Esophagus squamous epithelium (tissue), 5 donors: ENCODE data around the gene ATRNL1. TPM values are rescaled to one million over a fixed set of nuclear protein-coding genes. Genes with fewer than 3 reads are reported as not detected.
A peak's percentile ranks its signal among the peaks of the same experiment; 100 is the strongest.

Experiments used
- DNase-seq: peaks from one replicate; lab custom pipeline; 2025; lab: John Stamatoyannopoulos, UW
- H3K27ac ChIP-seq, 4 donors: fragments of 200-600 bp; sonication (generic); one replicate each; pipeline ENCODE4 v1.5.1; 2016 to 2019; ENCODE audit warnings: mild to moderate bottlenecking in 1 of 4
- H3K27me3 ChIP-seq, 4 donors: fragments of 200-600 bp; sonication (generic); 1 replicate in 3 of 4; 2 replicates in 1 of 4; pipeline versions ENCODE4 v1.5.1 to v1.6.0; 2017 to 2021; ENCODE audit warnings: antibody characterized with exemption in 1 of 4
- H3K36me3 ChIP-seq, 3 donors: fragments of 200-600 bp; sonication (generic); one replicate each; pipeline ENCODE4 v1.5.1; 2016 to 2019
- H3K4me1 ChIP-seq, 3 donors: fragments of 200-600 bp; sonication (generic); one replicate each; pipeline ENCODE4 v1.5.1; 2017 to 2019
- H3K4me3 ChIP-seq, 4 donors: fragments of 200-600 bp; sonication (generic); 1 replicate in 3 of 4; 2 replicates in 1 of 4; pipeline ENCODE4 v1.5.1; 2016 to 2019; ENCODE audit warnings: mild to moderate bottlenecking in 2 of 4, moderate library complexity in 1 of 4
- H3K9me3 ChIP-seq, 3 donors: fragments of 200-600 bp; sonication (generic); one replicate each; pipeline ENCODE4 v1.5.1; 2016 to 2019
- POLR2A ChIP-seq, 4 donors: fragments of 450-650 bp; IDR thresholded peaks; one replicate each; pipeline ENCODE4 v1.6.1; 2017; ENCODE audit warnings: antibody characterized with exemption in 4 of 4, mild to moderate bottlenecking in 4 of 4, moderate library complexity in 3 of 4
- WGBS, 2 donors: methylation state at CpG; one replicate each; pipeline ENCODE4 v1.1.5; 2018; 5-methylcytosine and 5-hydroxymethylcytosine counted together
- intact Hi-C: fragments of 100-400 bp; cut with DNase I; formaldehyde crosslinking; loops from one replicate; pipeline ENCODE4 v1.15.0; 2022
- total RNA-seq, 4 donors: library from RNA; depleted of rRNA; stranded (reverse); fragments of >200 nt; gene quantifications; one replicate each; pipeline ENCODE4 v1.1.0, GENCODE V29; 2016
- TF ChIP-seq, protein P1 (sequence below), 6 experiments: fragments of 450-650 bp in 4 of 6; fragments of 200-600 bp in 2 of 6; sonication (generic) in 2 of 6; IDR thresholded peaks; one replicate each; pipeline ENCODE4 v1.5.1; 2016 to 2019; ENCODE audit warnings: antibody characterized with exemption in 6 of 6, mild to moderate bottlenecking in 4 of 6, moderate library complexity in 4 of 6
- donor health status: DM: yes; HTN: yes; CAD: no.

Gene ATRNL1
- total RNA-seq, 4 donors from 2014 or later, result 0.64 to 15.1 (median 2.6) TPM

- H3K27me3 ChIP-seq, result no peaks in the 10 kb centered on the region
- intact Hi-C loops, result no loop called here
- H3K4me3 ChIP-seq, result no peak overlapping the region
- H3K36me3 ChIP-seq, result no peaks in the 10 kb centered on the region
- H3K9me3 ChIP-seq, result no peaks in the 10 kb centered on the region
- WGBS, 2 donors, result 36 to 38% methylated on average over 3 of the region's 3 CpGs
- DNase-seq, result no peak
- no peak overlapping the region for H3K27ac ChIP-seq
- TF ChIP-seq POLR2A (IDR thresholded peaks at IDR 0.05), result no peak
- TF ChIP-seq, protein P1, sequence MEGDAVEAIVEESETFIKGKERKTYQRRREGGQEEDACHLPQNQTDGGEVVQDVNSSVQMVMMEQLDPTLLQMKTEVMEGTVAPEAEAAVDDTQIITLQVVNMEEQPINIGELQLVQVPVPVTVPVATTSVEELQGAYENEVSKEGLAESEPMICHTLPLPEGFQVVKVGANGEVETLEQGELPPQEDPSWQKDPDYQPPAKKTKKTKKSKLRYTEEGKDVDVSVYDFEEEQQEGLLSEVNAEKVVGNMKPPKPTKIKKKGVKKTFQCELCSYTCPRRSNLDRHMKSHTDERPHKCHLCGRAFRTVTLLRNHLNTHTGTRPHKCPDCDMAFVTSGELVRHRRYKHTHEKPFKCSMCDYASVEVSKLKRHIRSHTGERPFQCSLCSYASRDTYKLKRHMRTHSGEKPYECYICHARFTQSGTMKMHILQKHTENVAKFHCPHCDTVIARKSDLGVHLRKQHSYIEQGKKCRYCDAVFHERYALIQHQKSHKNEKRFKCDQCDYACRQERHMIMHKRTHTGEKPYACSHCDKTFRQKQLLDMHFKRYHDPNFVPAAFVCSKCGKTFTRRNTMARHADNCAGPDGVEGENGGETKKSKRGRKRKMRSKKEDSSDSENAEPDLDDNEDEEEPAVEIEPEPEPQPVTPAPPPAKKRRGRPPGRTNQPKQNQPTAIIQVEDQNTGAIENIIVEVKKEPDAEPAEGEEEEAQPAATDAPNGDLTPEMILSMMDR (IDR thresholded peaks at IDR 0.05), result no peak
- no peaks in the 10 kb centered on the region for H3K4me1 ChIP-seq
These were observed 465.1 kb downstream of the ATRNL1 start for GRCh38 chr10:115558252-115558651.

- TF ChIP-seq, protein P1 (IDR thresholded peaks at IDR 0.05), result no peak
- no peak for TF ChIP-seq POLR2A (IDR thresholded peaks at IDR 0.05)
- Histone ChIP-seq H3K36me3 (no peaks in the 10 kb centered on the region), H3K4me1 (no peaks in the 10 kb centered on the region), H3K9me3 (no peaks in the 10 kb centered on the region), H3K27me3 (no peaks in the 10 kb centered on the region), H3K4me3 (no peak overlapping the region), H3K27ac (no peak overlapping the region)
- intact Hi-C loops, result no loop called here
- 39 to 40% methylated on average over 2 of the region's 2 CpGs for WGBS, 2 donors
- no peak for DNase-seq
These were observed 473.7 kb downstream of the ATRNL1 start for GRCh38 chr10:115566867-115567266.

DNA sequence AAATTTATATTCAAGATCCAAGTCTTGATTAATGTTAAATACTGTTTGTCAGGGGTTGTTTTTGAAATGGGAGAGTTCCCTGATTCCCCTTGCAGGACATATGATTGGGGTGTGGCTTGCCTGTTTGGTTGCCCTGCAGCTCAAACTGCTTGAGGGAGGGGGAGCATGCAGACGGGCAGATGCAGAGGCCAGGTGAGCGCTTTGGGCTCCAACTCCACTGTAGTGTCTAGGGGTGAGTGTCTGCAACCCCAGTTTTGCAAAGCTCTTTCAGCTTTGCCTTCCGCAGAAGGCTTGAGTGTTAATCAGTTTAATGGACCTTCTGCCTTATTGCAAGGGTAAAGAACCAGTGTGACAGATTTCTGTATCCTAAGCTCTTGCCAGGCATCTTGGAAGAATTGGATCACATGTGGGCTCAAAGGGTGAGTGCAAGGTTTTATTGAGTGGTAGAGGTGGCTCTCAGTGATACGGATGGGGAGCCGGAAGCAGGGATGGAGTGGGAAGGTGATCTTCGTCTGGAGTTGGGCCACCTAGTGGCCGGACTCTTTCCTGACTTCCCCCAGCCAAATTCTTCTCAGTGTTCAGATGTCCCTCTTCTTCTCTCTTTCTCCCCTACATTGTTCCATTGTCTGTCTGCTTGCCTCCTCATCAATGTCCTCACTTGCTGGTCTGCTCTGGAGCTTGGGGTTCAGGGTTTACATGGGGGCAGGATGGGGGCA, 479.7 kb downstream of the ATRNL1 start:
- no peak for DNase-seq
- 34 to 75% methylated on average over 4 to 5 of the region's 7 CpGs for WGBS, 2 donors

DNA sequence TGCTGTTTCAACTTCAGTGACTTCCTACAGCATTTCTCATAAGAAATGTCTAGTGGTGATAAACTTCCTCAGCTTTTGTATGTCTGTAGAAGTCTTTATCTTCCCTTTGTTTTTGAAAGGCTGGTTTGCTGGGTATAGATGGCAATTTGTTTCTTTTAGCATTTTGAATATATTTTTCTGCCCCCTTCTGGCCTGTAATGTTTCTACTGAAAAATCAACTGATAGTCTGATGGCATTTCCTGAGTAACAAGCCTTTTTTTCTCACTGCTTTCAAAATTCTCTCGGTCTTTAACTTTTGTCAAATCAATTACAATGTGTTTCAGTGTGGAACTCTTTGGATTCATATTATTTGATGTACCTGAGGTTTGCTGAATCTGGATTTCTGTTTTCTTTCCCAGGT, 487.1 kb downstream of the ATRNL1 start:
- H3K4me3 ChIP-seq, result no peak overlapping the region
- H3K27me3 ChIP-seq, result no peaks in the 10 kb centered on the region
- H3K36me3 ChIP-seq, result no peaks in the 10 kb centered on the region
- 67 to 81% methylated on average over 1 of the region's 1 CpG for WGBS, 2 donors
- H3K9me3 ChIP-seq, result no peaks in the 10 kb centered on the region
- no peak for DNase-seq
- intact Hi-C loops, result no loop called here
- no peaks in the 10 kb centered on the region for H3K4me1 ChIP-seq
- H3K27ac ChIP-seq, result no peak overlapping the region
- TF ChIP-seq POLR2A (IDR thresholded peaks at IDR 0.05), result no peak
- TF ChIP-seq, protein P1 (IDR thresholded peaks at IDR 0.05), result no peak

More for the DNA sequence above, 479.7 kb downstream of the ATRNL1 start:
- TF ChIP-seq, protein P1 (IDR thresholded peaks at IDR 0.05), result peak in 1 of 6 experiments; percentile 5
- TF ChIP-seq POLR2A (IDR thresholded peaks at IDR 0.05), result no peak
- H3K4me3 ChIP-seq, result no peak overlapping the region
- no peaks in the 10 kb centered on the region for H3K36me3 ChIP-seq
- H3K9me3 ChIP-seq, result no peaks in the 10 kb centered on the region
- H3K4me1 ChIP-seq, result no peaks in the 10 kb centered on the region
- no peak overlapping the region for H3K27ac ChIP-seq
- intact Hi-C loops, result no loop called here
- no peaks in the 10 kb centered on the region for H3K27me3 ChIP-seq

GRCh38 chr10:115593060-115593459, 499.9 kb downstream of the ATRNL1 start:
- no peaks in the 10 kb centered on the region for H3K4me1 ChIP-seq
- no peak for DNase-seq
- intact Hi-C loops, result no loop called here
- WGBS, 2 donors, result 68 to 69% methylated on average over 2 of the region's 2 CpGs
- no peaks in the 10 kb centered on the region for H3K27me3 ChIP-seq
- H3K27ac ChIP-seq, result no peak overlapping the region
- H3K9me3 ChIP-seq, result peaks cover 0 to 11% (median 0%) of the 10 kb centered on the region in 3 donors
- no peaks in the 10 kb centered on the region for H3K36me3 ChIP-seq
- TF ChIP-seq, protein P1 (IDR thresholded peaks at IDR 0.05), result no peak
- no peak for TF ChIP-seq POLR2A (IDR thresholded peaks at IDR 0.05)
- no peak overlapping the region for H3K4me3 ChIP-seq
